LNCaP clone FGC (cell line): ENCODE results near the gene MAF.

ENCODE experiments used
- DNase-seq: peaks from one replicate; pipeline ENCODE4 v3.0.0-alpha.2; 2011; ENCODE audit warnings: low read depth
- H3K4me3 ChIP-seq: 2 replicates; pipeline ENCODE4 v1.5.1; 2011; ENCODE audit warnings: mild to moderate bottlenecking, low read depth, low read length, control low read depth
- TF ChIP-seq, protein P1 (sequence below): IDR thresholded peaks from 2 replicates; pipeline ENCODE4 v1.5.1; 2012; ENCODE audit warnings: mild to moderate bottlenecking; ENCODE audit not compliant: control insufficient read depth, insufficient read depth; ENCODE audit errors: extremely low read depth

Gene MAF

GRCh38 chr16:79600638-79601091 lies at the start of gene MAF:
Gene MAF, minus strand, starts transcription at chr16:79600737. Its CDS starts 835 bp downstream, at chr16:79599902.
- peak; percentile 88 for DNase-seq
- H3K4me3 ChIP-seq, result peak within 1 kb of the TSS; percentile 54
- TF ChIP-seq, protein P1, sequence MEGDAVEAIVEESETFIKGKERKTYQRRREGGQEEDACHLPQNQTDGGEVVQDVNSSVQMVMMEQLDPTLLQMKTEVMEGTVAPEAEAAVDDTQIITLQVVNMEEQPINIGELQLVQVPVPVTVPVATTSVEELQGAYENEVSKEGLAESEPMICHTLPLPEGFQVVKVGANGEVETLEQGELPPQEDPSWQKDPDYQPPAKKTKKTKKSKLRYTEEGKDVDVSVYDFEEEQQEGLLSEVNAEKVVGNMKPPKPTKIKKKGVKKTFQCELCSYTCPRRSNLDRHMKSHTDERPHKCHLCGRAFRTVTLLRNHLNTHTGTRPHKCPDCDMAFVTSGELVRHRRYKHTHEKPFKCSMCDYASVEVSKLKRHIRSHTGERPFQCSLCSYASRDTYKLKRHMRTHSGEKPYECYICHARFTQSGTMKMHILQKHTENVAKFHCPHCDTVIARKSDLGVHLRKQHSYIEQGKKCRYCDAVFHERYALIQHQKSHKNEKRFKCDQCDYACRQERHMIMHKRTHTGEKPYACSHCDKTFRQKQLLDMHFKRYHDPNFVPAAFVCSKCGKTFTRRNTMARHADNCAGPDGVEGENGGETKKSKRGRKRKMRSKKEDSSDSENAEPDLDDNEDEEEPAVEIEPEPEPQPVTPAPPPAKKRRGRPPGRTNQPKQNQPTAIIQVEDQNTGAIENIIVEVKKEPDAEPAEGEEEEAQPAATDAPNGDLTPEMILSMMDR, result no peak

DNA sequence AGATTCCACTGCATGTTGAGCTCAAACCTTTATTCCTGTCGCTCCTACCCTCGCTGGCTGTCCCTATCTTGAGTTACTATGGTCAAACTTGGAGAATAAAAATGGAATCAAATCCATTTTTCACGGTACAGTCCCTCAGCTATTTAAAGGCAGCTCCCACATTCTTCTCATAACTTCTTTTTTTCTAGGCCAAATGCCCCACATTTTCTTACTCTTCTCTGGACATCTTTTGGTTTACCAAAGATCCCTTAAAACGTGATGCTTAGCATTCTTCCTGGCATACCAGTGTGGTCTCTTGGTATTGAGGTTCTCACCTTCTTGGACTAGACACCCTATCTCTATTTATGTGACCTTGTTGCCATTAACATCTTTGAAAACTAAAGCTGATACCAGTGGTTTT lies 48.3 kb upstream of the MAF start:
- H3K4me3 ChIP-seq, result no peak overlapping the region
- TF ChIP-seq, protein P1, result no peak
- no peak for DNase-seq

GRCh38 chr16:79647586-79647985 lies 47.0 kb upstream of the MAF start:
- TF ChIP-seq, protein P1, result no peak
- no peak for DNase-seq
- H3K4me3 ChIP-seq, result no peak overlapping the region

- DNase-seq, result no peak
- no peak overlapping the region for H3K4me3 ChIP-seq
- TF ChIP-seq, protein P1, result no peak
Measured at GRCh38 chr16:79645701-79646100, 45.2 kb upstream of the MAF start.

- TF ChIP-seq, protein P1, result no peak
- no peak for DNase-seq
- no peak overlapping the region for H3K4me3 ChIP-seq
Measured at GRCh38 chr16:79644971-79645667, 44.6 kb upstream of the MAF start.

DNA sequence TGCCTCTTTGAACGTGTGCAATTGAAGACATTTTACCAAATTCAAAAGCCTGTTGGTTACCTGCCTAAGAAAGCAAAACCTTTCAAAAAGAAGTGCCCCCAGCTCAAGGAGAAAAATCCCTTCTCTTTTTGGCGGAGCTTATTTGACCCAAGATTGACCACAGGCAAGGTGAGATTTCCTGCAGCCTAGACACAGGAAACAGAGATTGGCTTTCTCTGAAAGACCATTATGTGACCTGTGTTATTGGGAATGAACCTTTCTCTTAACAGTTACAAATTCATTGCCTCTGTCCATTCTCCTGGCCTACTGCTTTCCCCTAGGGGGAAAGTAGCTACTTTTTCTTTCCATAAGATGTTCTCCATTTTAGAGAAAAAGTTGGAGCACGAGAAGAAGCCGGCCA lies 42.1 kb upstream of the MAF start:
- TF ChIP-seq, protein P1, result no peak
- no peak for DNase-seq
- no peak overlapping the region for H3K4me3 ChIP-seq
